B cell (primary cell): ENCODE results near the gene DPYSL4. TPM values are rescaled to one million over a fixed set of nuclear protein-coding genes. Genes with fewer than 3 reads are reported as not detected.

Source experiments
- ATAC-seq: fragments of 200-7000 bp; cut with Tn5 transposase; one replicate; pipeline ENCODE4 v1.10.0; 2021; ENCODE audit warnings: low read depth, mild to moderate bottlenecking, moderate number of reproducible peaks, moderate library complexity
- CTCF ChIA-PET: fragments of 350-600 bp; sonication (Branson Sonifier 250); formaldehyde crosslinking; loops from one replicate; lab custom pipeline; 2021; ENCODE audit warnings: antibody characterized with exemption, inconsistent platforms; lab: Charles Lee
- POLR2A ChIA-PET: fragments of 350-600 bp; sonication (Branson Sonifier 250); formaldehyde crosslinking; loops from one replicate; lab custom pipeline; 2021; ENCODE audit warnings: antibody characterized with exemption; lab: Charles Lee
- DNase-seq: peaks from one replicate; pipeline ENCODE4 v3.0.0; 2013
- H2AFZ ChIP-seq: 2 replicates; pipeline ENCODE4 v1.6.1; 2012; ENCODE audit warnings: mild to moderate bottlenecking, low read depth, low read length; ENCODE audit not compliant: insufficient read depth, poor library complexity, severe bottlenecking
- H3K27ac ChIP-seq, 2 donors: 1 replicate in 1 of 2; 2 replicates in 1 of 2; pipeline ENCODE4 v1.5.1; 2012 to 2013; ENCODE audit warnings: low read length in 2 of 2, mild to moderate bottlenecking in 2 of 2, moderate library complexity in 1 of 2
- H3K27me3 ChIP-seq, 4 experiments: fragments of 200-600 bp in 1 of 4; sonication (generic) in 1 of 4; replicated peaks in 1 of 4; 1 replicate in 2 of 4; 2 replicates in 2 of 4; pipeline versions ENCODE4 v1.6.1 to v1.7.0; 2013 to 2016; ENCODE audit warnings: low read length in 3 of 4, mild to moderate bottlenecking in 2 of 4, mixed read lengths in 1 of 4, moderate library complexity in 1 of 4; ENCODE audit not compliant: insufficient read depth in 4 of 4, control insufficient read depth in 3 of 4; ENCODE audit errors: control extremely low read depth in 1 of 4
- H3K36me3 ChIP-seq, 2 experiments: replicated peaks in 1 of 2; 1 replicate in 1 of 2; 2 replicates in 1 of 2; pipeline versions ENCODE4 v1.6.1 to v1.7.1; 2013; ENCODE audit warnings: low read length in 1 of 2; ENCODE audit not compliant: insufficient read depth in 2 of 2, control insufficient read depth in 1 of 2; ENCODE audit errors: control extremely low read depth in 1 of 2, extremely low read depth in 1 of 2
- H3K4me1 ChIP-seq, 2 donors: fragments of 200-600 bp in 1 of 2; sonication (generic) in 1 of 2; 1 replicate in 1 of 2; 2 replicates in 1 of 2; pipeline versions ENCODE4 v1.5.1 to v1.6.1; 2013 to 2017; ENCODE audit warnings: low read length in 2 of 2; ENCODE audit not compliant: control insufficient read depth in 2 of 2, insufficient read depth in 2 of 2
- H3K4me2 ChIP-seq: replicated peaks from 2 replicates; pipeline ENCODE3; 2012; ENCODE audit warnings: mild to moderate bottlenecking, low read depth, low read length; ENCODE audit not compliant: poor library complexity, severe bottlenecking
- H3K4me3 ChIP-seq, 5 experiments: fragments of 200-600 bp in 1 of 5; sonication (generic) in 1 of 5; 1 replicate in 3 of 5; 2 replicates in 2 of 5; pipeline versions ENCODE4 v1.5.1 to v1.7.0; 2011 to 2016; ENCODE audit warnings: low read length in 4 of 5, mild to moderate bottlenecking in 4 of 5, low read depth in 2 of 5, control low read depth in 1 of 5, moderate library complexity in 1 of 5; ENCODE audit not compliant: insufficient read depth in 1 of 5; ENCODE audit errors: control extremely low read depth in 1 of 5, extremely low read depth in 1 of 5
- H3K79me2 ChIP-seq: fragments of 200-600 bp; sonication (generic); one replicate; pipeline ENCODE4 v1.6.0; 2016; ENCODE audit warnings: low read length; ENCODE audit not compliant: control insufficient read depth, insufficient read depth
- H3K9ac ChIP-seq: fragments of 200-600 bp; sonication (generic); 2 replicates; pipeline ENCODE4 v1.6.1; 2017; ENCODE audit warnings: mild to moderate bottlenecking, low read length, moderate library complexity
- H3K9me3 ChIP-seq, 3 donors: one replicate each; pipeline versions ENCODE4 v1.6.1 to v1.7.1; 2013; ENCODE audit warnings: low read length in 2 of 3; ENCODE audit not compliant: control insufficient read depth in 2 of 3, insufficient read depth in 1 of 3; ENCODE audit errors: control extremely low read depth in 1 of 3
- H4K20me1 ChIP-seq: 2 replicates; pipeline ENCODE4 v1.6.0; 2012; ENCODE audit warnings: mild to moderate bottlenecking, low read length; ENCODE audit not compliant: insufficient read depth, control insufficient read depth, poor library complexity, severe bottlenecking
- H3K27ac Mint-ChIP-seq: one replicate; pipeline ENCODE4 v1.8.0; 2021; ENCODE audit warnings: mixed read lengths
- H3K27me3 Mint-ChIP-seq: one replicate; pipeline ENCODE4 v1.8.0; 2021; ENCODE audit warnings: mixed read lengths
- H3K4me1 Mint-ChIP-seq: one replicate; pipeline ENCODE4 v1.8.0; 2021; ENCODE audit warnings: mixed read lengths
- H3K4me3 Mint-ChIP-seq: one replicate; pipeline ENCODE4 v1.8.0; 2021; ENCODE audit warnings: mixed read lengths
- H3K9me3 Mint-ChIP-seq: one replicate; pipeline ENCODE4 v1.8.0; 2022; ENCODE audit warnings: mixed read lengths; ENCODE audit not compliant: insufficient read depth
- EZH2 ChIP-seq: IDR thresholded peaks from 2 replicates; pipeline ENCODE4 v1.6.1; 2012; ENCODE audit warnings: borderline replicate concordance, low read depth, mild to moderate bottlenecking, moderate library complexity, low read length; ENCODE audit not compliant: insufficient read depth, poor library complexity, severe bottlenecking
- WGBS: methylation state at CpG from one replicate; pipeline ENCODE4 v1.1.5; 2013; ENCODE audit warnings: missing lambda C conversion rate; ENCODE audit not compliant: insufficient coverage; 5-methylcytosine and 5-hydroxymethylcytosine counted together
- intact Hi-C: fragments of 100-400 bp; cut with micrococcal nuclease; formaldehyde crosslinking; loops from one replicate; pipeline ENCODE4 v1.10.0; 2022
- polyA plus RNA-seq: library from polyadenylated mRNA; depleted of rRNA; stranded (reverse); fragments of >200 nt; gene quantifications from 2 replicates; pipeline ENCODE4 v1.2.3, GENCODE V29; 2012
- total RNA-seq, 2 donors: library from RNA; stranded (reverse); fragments of 120-200 nt in 1 of 2; gene quantifications; 1 replicate in 1 of 2; 2 replicates in 1 of 2; pipeline versions ENCODE4 v1.2.3 to v1.2.4, GENCODE V29; 2013 to 2022
- TF ChIP-seq, protein P1 (sequence below): fragments of 200-600 bp; IDR thresholded peaks from one replicate; pipeline ENCODE4 v1.8.0; 2022; ENCODE audit warnings: antibody characterized with exemption, mild to moderate bottlenecking

Gene DPYSL4
- total and polyA plus RNA-seq, 2 donors (not counting 1 experiment from before 2014, with no cell fraction given): 0.03 to 0.22 TPM

DNA sequence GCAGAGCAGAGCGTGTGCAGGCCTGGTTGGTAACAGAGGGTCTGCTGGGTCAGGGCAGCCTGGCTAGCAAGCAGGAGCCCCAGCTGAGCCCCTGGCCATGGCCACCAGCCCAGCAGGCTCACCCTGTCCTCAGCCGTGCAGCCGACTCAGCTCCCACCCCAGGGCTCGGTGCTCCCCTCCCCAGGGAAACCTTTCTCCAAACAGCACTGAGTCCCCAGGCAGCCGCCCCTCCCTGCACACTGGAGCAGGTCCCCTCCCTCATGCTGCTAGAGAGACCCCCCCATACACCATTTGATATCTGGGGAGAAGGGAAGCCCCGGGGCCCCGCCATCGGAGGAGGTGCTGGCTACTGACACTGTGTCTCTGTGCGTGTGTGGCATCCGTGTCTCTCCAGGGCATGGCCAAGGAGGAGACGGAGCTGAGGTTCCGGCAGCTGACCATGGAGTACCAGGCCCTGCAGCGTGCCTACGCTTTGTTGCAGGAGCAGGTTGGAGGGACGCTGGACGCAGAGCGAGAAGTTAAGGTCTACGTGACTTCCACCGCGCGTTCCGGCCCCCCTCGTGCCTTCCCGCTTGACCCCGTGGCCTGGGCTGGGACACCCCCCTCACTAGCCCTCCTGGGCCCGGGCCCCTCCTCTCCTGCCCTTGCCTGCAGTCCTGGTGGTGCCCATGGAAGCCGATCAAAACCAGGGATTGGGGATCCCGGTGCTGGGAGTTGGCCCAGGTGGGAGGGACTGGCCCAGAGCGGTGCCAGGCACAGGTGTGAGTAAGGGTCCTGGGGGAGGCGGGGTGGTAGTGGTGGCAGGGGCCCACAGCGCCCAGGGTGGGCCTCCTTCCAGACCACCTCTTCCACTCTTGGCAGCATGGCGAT, 45.0 kb upstream of the DPYSL4 start:
- no peak overlapping the region for H3K27ac Mint-ChIP-seq
- Histone ChIP-seq H2AFZ (no peak overlapping the region), H3K27ac (no peak overlapping the region), H3K4me2 (no peak overlapping the region), H3K9me3 (peaks cover 0 to 11% (median 0%) of the 10 kb centered on the region in 3 donors), H3K79me2 (no peaks in the 10 kb centered on the region), H3K27me3 (peaks cover 0 to 10% (median 0%) of the 10 kb centered on the region in 4 experiments), H3K36me3 (no peaks in the 10 kb centered on the region), H3K4me1 (peaks cover 0 to 2% of the 10 kb centered on the region in 2 donors), H3K9ac (no peak overlapping the region), H3K4me3 (no peak overlapping the region), H4K20me1 (no peaks in the 10 kb centered on the region)
- ATAC-seq (no peak), DNase-seq (no peak)
- TF ChIP-seq, protein P1, sequence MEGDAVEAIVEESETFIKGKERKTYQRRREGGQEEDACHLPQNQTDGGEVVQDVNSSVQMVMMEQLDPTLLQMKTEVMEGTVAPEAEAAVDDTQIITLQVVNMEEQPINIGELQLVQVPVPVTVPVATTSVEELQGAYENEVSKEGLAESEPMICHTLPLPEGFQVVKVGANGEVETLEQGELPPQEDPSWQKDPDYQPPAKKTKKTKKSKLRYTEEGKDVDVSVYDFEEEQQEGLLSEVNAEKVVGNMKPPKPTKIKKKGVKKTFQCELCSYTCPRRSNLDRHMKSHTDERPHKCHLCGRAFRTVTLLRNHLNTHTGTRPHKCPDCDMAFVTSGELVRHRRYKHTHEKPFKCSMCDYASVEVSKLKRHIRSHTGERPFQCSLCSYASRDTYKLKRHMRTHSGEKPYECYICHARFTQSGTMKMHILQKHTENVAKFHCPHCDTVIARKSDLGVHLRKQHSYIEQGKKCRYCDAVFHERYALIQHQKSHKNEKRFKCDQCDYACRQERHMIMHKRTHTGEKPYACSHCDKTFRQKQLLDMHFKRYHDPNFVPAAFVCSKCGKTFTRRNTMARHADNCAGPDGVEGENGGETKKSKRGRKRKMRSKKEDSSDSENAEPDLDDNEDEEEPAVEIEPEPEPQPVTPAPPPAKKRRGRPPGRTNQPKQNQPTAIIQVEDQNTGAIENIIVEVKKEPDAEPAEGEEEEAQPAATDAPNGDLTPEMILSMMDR: no peak
- no peak for TF ChIP-seq EZH2
- peaks cover 3% of the 10 kb centered on the region for H3K27me3 Mint-ChIP-seq
- no peaks in the 10 kb centered on the region for H3K9me3 Mint-ChIP-seq
- POLR2A ChIA-PET: no interaction called here
- H3K4me3 Mint-ChIP-seq: no peak overlapping the region
- H3K4me1 Mint-ChIP-seq: no peaks in the 10 kb centered on the region
- CTCF ChIA-PET: interaction anchor here (0.6 to 2.6 kb wide), 5 partner anchors 212 to 513 kb away, joined by 3 to 16 read pairs (median 4); no protein-coding TSS in a partner anchor
- 88% methylated on average over 26 of the region's 32 CpGs for WGBS
- intact Hi-C loops: no loop called here
